HS-27A (cell line): ENCODE results near the gene PLXNA2.

Experiments used
- DNase-seq: peaks from one replicate; pipeline ENCODE4 v3.0.0-alpha.2; 2012; ENCODE audit warnings: low read depth, missing footprints

Gene PLXNA2

DNA sequence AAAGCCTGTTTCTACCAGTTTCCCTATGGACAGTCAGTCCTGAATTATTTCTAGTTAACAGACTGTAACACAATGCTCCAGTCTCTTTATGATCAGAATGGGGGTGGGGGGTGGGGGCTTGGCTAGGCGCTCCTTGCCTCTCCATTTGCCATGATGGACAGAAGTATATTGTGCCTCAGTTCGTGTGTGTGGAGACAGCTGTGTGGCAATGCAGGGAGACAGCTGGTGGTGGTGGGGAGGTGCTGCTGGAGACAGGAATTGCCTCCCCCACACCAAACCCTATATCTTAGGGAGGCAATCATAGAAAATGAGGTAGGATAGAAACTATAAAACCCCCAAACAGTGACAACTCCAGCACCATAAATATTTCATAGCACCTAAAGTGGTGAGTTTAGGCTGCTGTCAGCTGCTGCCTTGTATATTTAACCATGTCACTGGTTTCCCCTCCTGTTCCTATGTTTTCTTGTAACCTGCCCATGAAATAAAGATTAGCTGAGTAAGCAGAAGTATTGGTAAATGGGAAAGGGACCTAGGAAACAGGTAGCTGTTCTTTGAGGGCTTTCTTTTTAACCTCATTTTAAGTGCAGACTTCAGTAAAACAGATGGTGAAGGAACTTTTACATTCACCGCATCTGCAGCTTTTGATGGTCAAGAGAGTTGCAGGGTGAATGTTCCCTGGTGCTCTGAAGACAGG is 3.4 kb downstream of the PLXNA2 start:
- DNase-seq = no peak

DNA sequence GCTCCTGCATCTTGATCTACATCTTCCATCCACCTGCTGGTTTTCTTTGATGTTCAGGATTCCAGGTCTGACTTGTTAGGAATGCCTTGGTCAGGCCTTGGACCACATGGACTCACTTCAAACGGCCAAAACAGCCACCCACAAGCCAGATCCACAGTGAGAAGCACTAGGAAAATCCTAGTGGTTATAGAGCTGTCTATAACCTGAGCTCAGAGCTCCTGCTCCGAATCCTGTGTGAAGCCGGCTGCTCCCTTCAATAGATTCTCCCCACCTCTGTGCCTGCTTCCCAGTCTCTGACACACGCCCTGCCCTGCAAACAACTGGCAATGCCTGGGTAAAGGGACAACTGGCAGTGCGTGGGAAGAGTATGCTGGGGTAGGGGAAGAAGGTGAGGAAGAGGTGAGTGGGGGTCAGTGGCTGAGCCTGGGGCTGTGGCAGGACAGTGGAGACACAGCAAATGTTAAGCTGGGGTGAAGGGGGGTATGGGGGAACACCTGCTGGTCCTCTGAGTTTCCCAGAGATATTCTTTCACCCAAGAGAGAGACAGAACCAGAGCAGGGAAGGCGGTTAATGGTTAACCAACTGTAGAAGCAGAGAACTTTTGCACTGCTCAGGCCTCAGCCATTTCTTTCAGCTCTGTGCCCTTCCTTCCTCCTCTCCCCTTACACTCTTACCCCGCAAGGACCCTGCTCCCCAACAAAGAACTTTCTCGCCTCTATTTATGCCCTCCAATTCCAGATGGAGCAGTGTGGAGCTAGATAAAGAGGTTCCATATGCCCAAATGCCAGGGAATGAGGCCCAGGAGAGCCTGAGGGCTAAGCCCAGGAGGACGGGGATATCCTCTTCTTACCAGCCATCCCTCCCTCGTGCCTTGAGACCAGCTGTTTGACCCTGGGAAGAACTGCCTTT is 4.5 kb downstream of the PLXNA2 start:
- DNase-seq = no peak

DNA sequence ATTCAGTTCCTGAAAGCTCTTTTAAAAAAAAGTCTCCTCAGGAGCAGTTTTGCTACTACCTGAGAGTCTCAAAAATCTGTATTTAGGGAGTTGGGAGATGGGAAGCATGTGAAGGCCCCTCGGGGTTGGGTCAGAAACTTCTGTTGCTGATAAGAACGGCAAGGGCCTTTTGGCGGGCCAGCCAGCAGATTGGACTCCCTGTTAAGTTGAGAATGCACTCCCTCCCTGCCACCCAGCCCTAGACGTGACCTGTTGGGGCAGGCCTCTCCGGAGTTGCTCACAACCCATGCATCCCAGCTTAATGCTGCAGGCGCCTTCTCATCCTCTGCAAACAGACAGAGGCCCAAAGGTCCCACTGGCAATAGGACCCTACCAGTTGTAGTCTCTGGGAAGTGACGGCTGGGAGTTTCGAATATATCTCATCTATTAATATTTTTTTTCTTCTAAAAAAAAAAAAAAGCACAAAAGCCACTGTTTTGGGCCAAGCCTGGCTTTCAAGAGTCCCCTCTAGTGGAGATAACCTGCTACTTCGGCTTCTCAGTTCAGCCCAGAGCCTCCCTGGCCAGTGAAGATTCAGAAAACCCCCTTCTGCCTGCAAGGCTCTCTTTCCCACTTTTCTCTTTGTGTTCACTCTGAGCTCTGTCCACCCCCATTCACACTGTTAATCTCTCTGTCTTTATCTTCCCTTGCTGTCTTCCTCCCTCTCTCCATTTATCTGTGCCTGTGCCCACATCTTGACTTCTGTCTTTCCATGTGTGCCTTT is 5.3 kb downstream of the PLXNA2 start:
- DNase-seq = no peak

DNA sequence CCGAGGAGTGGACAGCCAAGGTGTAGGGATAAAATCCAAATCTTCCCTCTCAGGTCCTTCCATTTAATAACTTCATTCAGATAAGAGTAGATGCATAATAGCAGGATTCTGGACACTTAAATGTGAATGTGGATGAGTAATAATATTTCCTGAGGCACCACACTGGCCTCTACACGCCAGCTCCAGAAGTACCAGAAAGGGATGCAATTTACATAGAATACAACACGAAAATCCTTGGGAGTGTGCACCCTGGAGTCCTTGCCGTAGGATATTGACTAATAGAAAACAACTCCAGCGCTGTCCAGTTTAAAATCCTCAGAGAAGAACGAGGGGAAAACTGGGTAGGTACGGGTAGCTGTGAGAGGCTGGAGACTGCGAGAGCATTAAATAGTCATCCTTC is 6.9 kb downstream of the PLXNA2 start:
- DNase-seq = no peak

DNA sequence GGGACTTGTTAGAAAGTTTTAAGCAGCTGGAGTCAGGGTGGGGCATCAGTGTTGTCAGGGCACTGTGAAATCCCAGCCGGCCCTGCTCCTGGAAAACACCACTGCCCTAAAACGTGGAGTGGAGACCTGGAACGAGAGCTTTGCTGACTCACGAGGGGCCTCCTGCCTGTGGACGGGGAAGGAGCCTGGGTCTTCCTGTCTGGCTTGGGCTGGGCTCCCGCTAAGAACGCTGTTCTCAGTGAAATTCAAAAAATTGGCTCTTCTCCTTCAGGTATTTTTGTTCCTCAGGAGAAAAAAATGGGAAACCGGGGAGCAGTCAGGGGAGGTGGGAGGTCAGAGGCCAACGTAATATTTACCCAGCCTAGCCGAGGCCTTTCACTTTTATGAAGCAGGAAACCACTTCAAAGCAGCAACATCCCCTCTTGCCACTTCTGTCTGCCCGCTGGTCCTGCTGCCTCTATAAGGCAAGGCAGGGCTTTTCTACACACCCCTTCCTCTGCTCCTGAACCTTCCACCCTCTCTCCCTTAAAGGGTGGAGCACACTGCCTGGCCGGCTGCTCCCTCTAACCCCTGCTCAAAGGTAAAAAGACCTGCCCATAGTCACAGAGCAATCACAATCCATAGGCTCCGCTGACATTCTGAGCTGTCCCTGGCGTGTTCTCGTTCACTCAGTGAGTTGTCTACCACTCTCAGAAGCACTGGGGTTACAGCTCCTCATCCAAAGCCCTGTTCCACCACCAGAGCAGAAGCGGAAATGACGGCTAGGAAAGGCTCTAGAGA is 8.0 kb downstream of the PLXNA2 start:
- no peak for DNase-seq

DNA sequence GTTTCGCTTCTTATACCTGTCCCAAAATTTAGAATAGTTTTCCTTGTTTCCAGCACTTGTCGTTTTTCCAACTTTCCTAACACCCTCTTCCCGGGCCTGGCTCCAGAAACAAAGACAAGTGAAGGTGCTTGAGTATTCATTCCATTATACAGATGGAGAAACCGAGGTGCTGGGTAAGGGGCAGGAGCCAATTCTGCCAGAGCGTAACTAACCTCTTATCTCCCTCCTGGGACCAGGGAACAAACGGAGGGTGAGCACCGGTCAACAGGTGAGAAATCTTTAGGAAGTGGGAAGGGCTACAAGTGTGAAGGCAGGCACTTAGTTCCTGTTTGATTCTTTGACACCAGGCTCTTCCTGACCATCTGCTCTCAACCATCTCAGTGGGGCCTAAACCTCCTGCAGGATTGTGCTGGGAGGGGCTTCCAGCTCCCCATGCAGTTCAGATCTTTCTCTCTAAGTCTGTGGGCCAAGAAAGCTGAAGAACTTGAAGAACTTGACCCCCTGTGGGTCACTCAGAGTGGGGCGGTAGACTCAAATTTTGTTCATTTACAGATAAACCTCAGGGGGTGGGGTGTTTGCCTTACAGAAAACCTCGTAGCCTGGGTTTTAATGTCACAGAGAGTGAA is 8.7 kb downstream of the PLXNA2 start:
- DNase-seq = no peak

DNA sequence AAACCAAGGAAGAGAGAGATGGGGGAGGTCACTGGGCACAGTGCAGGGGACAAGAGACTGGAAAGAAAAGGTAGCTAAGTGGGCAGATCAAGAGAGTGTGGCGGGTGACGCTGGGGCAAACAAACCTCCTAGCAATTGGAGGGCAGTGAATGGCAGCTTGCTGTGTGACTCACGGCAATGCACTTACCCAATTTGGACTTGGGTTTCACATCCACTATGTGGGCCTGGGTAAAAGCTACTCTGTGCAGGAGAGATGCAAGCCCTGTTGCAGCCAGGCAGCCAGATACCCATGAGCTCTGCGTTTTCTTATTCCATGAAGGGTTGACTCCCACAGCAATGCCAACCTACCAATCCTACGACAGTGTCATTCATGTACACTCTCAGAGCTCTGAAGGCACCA is 9.5 kb downstream of the PLXNA2 start:
- no peak for DNase-seq

DNA sequence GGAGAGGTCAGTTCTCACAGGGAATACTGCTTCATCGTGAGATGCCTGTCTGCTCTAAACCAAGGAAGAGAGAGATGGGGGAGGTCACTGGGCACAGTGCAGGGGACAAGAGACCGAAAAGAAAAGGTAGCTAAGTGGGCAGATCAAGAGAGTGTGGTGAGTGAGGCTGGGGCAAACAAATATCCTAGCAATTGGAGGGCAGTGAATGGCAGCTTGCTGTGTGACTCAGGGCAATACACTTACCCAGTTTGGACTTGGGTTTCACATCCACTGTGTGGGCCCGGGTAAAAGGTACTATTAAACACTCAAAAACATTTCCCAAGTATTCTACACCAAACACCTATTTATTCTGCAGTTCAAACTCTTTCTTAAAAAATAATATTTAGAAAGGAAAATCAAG is 10.2 kb downstream of the PLXNA2 start:
- DNase-seq = no peak

DNA sequence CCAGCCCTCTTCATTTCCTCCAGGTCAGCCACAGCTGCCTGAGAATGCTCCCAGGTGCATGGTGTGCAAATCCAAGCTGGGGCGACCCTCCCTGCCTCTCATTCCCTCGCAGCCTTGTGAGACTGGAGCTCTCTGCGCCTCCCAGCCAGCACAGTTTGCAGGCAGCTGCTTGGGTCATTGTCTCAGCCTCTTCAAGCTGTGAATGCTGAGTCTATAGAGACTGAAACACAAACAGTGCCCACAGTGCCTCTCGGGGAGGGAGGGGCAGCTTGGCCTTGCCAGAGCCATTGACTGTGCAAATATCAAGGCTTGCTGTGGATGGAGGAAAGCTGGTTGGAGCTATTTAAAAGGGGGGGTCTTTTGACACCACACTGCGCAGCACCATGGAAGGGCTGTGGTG is 10.6 kb downstream of the PLXNA2 start:
- DNase-seq = no peak

DNA sequence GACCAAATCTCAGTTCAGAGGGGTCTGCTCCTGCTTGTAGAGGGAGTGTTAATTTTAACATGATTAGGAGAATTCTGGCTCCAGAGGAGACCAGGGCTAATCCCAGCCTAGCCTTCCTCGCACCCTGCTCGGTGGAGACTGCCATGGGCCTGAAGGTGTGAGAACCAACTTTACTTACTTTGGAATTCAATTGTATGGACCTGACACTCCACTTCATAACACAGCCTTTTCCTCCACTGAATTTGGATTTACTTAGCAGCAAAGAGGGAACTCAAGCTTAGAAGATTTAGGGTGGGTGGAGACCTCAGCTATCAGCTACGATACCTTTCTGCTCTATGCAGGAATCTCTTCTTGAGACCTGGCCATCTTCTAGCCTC is 11.5 kb downstream of the PLXNA2 start:
- no peak for DNase-seq

DNA sequence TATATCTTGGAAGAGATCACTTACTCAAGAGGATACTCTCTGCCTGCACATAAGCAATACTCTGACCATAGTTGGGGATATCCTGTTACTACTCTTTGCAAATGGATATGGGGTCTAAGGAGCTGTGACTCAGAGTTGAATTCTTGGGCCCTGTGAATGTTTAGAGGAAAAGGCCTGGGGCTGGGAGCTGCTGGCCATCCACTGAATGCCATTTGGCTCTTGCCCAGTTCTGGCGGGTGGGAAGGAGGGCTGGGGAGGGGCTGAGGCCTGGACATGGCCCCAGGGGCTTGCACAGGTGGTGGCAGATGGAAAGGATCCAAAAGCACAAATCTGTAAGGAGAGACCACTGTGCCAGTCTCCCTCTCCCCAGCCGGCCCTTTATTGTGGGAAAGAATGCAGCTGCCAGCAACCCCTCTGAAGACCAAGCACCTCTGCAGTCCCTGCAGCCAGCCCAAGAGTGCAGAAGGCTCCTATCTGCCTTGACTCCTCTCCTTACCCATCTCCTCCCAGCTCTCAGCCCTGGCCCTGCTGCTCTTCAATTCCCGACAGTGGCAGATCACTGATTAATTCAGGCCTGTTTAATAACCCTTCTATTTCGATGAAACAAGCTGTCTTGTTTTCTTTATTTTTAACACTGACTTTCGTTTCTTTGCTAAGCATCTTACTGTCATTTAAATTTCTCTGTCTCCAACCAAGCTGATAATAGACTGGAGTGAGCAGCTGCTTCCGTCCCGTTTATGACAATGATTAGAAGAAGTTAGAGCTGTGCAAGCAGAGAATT is 12.1 kb downstream of the PLXNA2 start:
- no peak for DNase-seq

DNA sequence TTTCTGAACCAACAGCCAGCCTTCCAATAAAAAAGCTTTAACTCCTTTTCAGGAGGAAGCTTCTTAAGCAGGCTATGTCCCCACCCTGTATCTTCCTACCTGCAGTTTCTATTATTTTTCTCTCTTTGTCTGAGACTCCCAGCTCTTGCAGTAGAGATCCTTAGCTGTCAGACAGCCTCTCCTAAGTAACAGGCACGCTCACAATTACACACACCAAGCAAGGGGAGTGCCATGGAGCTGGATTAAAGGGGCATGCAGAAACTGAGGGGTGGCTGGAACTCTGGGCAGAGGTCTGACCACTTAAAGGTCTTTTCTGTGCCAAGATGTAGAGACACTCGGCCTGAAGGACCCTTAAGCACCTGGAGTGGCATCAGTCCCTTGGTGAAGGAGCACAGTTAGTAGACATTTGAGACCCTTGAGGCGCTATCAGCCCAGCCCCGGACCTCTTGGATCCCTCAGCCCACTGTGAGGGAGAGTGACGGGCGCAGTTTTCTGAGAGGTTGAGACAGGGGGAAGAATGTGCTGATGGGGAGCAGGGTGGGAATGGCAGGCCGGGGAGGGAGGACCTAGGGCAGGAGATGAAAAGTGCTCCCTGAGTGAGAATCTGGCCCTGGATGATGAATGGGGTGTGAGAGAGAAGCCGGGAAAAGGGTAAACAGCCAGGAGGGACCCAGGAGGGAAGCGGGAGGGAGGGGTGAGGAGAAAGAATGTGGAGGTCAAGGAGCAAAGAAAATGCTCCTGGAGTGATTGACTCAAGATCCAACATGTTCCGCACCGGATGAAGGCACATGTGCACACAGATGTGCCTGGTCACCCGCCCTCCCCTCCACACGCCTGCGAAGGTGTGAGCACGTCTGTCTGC is 13.3 kb downstream of the PLXNA2 start:
- DNase-seq = no peak

DNA sequence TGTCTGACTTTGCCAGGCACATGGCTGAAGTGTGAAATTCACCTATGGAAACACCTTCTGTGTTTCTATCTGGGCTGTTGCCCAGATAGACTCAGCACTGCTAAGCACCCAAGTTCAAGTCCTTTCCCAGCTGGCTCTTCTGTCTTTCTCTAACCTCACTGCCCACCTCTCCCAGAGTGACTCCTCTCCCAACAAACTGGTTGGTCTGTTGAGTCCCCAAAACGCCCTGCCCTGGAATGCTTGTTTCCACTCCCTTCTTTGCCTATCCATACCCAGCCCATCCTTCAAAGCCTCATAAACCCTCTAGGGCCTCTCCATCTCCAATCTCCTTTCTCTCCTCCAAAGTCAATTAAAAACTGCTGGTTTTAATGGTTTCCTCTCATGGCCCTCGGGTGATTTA is 15.6 kb downstream of the PLXNA2 start:
- no peak for DNase-seq

DNA sequence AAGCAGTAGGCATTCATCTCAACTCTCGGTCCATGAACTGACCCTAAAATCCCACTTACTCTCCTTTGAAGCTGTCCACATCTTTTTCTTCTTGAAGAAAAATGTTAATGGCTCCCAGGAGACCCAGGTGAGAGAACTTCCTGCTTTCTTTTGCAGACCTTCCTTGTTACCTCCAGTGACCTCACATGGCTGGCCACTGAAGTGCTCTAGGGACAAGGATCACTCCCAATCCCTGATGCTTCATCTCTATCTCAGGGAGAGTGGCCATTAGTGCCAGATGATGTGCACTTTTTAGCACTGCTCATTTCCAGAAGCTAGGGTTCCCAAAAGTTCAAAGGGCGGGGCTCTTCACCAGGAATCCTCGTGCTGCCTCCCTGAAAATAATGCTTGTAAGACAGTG is 16.2 kb downstream of the PLXNA2 start:
- DNase-seq = no peak

DNA sequence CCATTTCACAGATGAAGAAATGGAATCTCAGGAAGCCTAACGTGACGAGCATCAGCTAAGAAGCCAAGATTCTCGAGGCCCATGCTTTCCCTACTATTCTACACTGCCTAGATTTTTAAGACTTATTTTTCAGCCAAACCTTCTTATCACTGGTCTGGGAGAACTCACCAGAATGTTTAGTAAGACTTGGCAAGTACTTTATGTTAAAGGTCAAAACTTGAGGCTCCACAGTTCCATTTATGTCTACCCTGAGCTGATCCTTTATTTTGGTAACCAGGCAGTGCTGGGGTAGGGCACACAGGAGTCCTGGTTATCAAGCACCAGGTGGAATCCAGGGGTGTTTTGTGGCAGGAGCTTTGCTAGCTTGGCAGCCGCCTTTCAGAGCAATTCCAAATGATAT is 16.8 kb downstream of the PLXNA2 start:
- no peak for DNase-seq

DNA sequence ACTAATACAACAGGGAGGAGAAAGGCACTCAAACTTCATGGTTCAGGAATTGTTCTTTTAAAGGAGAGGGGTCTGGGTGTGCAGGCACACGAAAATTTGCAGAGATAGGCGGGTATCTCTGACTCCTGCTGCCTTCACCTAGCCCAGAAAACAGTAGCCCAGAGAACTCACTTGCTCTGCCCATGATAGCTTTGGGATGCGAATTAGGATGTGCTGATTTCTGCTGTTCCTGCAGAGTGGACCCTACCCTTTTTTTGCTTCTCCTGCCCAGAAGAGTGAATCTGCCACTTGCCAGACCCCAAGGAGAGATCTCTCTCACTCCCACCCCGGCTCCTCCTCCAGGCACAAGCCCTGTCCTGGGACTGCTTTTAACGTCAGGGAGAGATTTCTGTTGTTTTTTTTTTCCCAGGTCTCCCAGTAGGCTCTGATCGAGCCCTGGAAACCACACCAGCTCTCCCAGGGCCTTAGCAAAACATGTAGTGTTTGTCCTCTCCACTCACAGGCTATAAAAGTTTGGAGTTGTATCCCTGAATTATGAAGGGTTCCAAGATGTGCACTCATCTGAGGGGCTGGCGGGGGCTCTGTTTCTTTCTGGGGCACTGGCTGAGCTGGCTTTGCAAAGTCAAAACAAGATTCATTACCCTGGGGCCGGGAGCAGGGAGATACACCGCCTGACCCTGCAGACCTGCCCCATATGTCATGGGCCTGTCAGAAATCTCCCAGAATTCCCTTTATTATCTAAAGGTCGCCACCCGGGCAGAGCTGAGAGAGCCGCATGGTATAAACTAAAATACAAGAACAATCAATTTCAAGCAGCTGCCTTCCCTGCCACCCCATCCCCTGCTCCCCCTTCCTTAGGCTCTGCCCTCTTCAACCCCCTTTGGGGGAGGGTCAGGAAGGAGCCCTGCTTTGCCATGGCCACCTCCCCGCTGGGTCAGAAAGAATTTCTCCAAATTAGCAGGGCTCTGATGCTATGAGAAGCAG is 17.9 kb downstream of the PLXNA2 start:
- DNase-seq = no peak

DNA sequence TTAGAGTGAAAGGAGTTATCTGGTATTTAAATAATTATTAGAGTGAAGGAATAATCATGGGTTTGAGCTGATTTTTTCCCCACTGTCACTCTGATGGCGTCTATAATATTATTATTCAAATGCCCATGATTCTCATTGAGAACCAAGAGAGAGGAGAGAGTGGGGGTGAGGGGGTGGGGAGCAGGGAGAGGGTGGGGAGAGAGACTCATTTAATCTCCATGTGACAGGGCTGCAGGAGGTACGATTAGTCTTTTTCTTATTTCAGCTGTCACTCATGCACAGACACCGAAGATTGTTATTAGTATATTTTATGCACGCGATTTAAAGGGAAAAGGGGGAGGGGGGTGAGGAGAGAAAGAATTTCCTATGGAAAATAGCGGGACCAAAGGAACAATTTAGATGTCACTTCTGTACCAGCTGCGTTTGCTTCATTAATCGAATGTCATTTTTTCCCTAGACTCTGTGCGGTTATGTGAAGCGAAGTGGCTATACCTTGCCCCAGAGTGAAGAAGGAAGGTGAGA is 19.9 kb downstream of the PLXNA2 start:
- DNase-seq = no peak

DNA sequence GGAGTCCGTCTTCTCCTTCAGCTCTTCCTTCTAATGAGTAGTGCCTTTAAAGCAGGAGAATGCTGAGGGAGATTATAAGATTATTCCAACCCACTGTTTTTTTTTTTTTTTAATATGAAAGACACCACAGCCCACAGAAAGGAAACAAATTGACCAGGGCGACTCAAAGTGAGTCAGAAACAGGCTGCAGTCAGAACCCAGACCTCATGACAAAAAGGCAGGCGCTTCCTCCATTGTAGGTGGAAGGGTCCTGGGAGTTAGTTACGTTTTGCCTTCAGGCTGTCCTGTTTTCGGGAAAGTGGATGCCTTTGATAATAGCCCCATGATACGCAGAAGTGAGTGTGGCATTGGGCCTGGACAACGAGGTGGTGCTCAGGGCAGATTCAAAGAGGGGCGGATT is 21.0 kb downstream of the PLXNA2 start:
- DNase-seq = no peak
